Breast epithelium (tissue), 3 donors: Measurements from ENCODE around the gene SLC49A4.
"Not testable (repeated sequence)": the region's sequence is repeated elsewhere in the genome, so short reads cannot be mapped to it uniquely, and the experiment has no call there.

Experiments used
- CTCF ChIP-seq, 3 donors: fragments of 450-650 bp; IDR thresholded peaks; one replicate each; pipeline ENCODE4 v1.5.1; 2016 to 2017; ENCODE audit warnings: antibody characterized with exemption in 3 of 3, mild to moderate bottlenecking in 3 of 3, moderate library complexity in 3 of 3
- POLR2A ChIP-seq: fragments of 450-650 bp; IDR thresholded peaks from one replicate; pipeline ENCODE4 v1.6.1; 2016; ENCODE audit warnings: antibody characterized with exemption, mild to moderate bottlenecking, moderate library complexity
- POLR2AphosphoS5 ChIP-seq, 3 donors: sonication (generic); formaldehyde crosslinking; IDR thresholded peaks; one replicate each; pipeline ENCODE4 v1.6.1; 2017; ENCODE audit warnings: antibody characterized with exemption in 3 of 3

- TF ChIP-seq CTCF (IDR thresholded peaks at IDR 0.05); POLR2A; POLR2AphosphoS5 (IDR thresholded peaks at IDR 0.05): not testable (repeated sequence)
Observed at GRCh38 chr3:122747295-122747694, 47.6 kb upstream of the SLC49A4 start.
